ENCODE results near the gene AZU1. TPM values are rescaled to one million over a fixed set of nuclear protein-coding genes. Genes with fewer than 3 reads are reported as not detected.

AZU1 gene
- total and polyA plus RNA-seq, 11 donors = 0.11 to 3.3 (median 0.20) TPM; not detected in 8

DNA sequence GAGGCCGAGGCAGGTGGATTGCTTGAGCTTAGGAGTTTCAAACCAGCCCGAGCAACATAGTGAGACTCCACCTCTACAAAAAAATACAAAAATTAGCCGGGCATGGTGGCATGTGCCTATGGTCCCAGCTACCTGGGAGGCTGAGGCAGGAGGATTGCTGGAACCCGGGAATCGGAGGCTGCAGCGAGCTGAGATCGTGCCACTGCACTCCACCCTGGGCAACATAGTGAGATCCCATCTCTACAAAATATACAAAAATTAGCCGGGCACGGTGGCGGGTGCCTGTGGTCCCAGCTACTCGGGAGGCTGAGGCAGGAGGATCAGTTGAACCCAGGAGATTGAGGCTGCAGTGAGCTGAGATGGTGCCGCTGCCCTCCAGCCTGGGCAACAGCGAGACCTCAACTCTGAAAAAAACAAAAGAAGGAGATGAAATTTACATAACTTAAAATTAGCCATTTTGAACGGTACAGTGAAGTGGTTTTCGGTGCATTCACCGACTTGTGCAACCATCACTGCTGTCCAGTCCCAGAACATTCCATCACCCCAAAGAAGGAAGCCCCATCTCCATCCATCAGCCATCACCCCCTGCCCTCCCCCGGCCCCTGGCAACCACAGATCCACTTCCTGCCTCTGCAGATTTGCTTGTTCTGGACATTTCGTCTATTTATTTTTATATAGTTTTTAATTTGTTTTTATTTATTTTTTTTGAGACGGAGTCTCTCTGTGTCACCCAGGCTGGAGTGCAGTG is 1.6 kb upstream of the AZU1 start:
- H3K36me3 ChIP-seq = no peaks in the 10 kb centered on the region
- DNase-seq (no peak), ATAC-seq (no peak)
- H3K4me3 ChIP-seq = no peak overlapping the region
- H3K27me3 ChIP-seq = peaks cover 12 to 43% (median 25%) of the 10 kb centered on the region in 9 donors
- WGBS, 4 donors = 82 to 85% (median 84%) methylated on average over 19 of the region's 19 CpGs
- H3K9me3 ChIP-seq = no peaks in the 10 kb centered on the region
- TF ChIP-seq CTCF (IDR thresholded peaks at IDR 0.05) (no peak), POLR2A (IDR thresholded peaks at IDR 0.05) (no peak)
- intact Hi-C loops (cut with DNase I) = no loop called here
- H3K27ac ChIP-seq = no peak overlapping the region
- peaks cover 0 to 27% (median 10%) of the 10 kb centered on the region in 12 donors for H3K4me1 ChIP-seq

- Histone ChIP-seq H3K4me1 (peaks cover 0 to 16% (median under 1%) of the 10 kb centered on the region in 12 donors), H3K36me3 (no peaks in the 10 kb centered on the region), H3K27me3 (peaks cover 10 to 40% (median 19%) of the 10 kb centered on the region in 9 donors), H3K4me3 (no peak overlapping the region), H3K27ac (no peak overlapping the region), H3K9me3 (no peaks in the 10 kb centered on the region)
- 85 to 97% (median 88%) methylated on average over 10 to 11 of the region's 11 CpGs for WGBS, 4 donors
- no peak for TF ChIP-seq CTCF (IDR thresholded peaks at IDR 0.05)
- TF ChIP-seq POLR2A (IDR thresholded peaks at IDR 0.05) = no peak
- ATAC-seq (no peak), DNase-seq (no peak)
- intact Hi-C loops (cut with DNase I) = no loop called here
These were observed 325 bp upstream of the AZU1 start for GRCh38 chr19:827314-827709.

DNA sequence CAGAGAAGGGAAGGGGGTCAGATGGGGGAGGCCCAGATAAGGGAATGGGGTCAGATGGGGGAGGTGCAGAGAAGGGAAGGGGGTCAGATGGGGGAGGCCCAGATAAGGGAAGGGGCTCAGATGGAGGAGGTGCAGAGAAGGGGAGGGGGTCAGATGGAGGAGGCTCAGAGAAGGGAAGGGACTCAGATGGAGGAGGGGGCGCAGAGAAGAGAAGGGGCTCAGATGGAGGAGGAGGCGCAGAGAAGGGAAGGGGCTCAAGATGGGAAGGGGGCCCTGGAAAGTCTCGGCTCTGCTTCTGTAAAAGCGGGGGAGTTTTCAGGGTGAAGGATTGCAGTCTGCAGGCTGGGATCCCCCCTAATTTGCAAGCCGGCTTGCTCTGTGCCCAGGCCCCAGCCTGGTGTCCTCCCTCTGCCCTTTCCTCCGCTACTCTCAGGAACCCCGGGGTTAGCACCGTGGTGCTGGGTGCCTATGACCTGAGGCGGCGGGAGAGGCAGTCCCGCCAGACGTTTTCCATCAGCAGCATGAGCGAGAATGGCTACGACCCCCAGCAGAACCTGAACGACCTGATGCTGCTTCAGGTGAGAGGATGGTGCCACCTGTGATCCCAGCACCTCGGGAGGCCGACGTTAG is 1.6 kb downstream of the AZU1 start:
- WGBS, 4 donors = 64 to 80% (median 75%) methylated on average over 12 to 18 of the region's 18 CpGs
- intact Hi-C loops (cut with DNase I) = no loop called here
- TF ChIP-seq POLR2A (IDR thresholded peaks at IDR 0.05) = no peak
- TF ChIP-seq CTCF (IDR thresholded peaks at IDR 0.05) = no peak
- peaks cover 0 to 8% (median 0%) of the 10 kb centered on the region in 12 donors for H3K4me1 ChIP-seq
- H3K27me3 ChIP-seq = peaks cover 0 to 23% (median 6%) of the 10 kb centered on the region in 9 donors
- ATAC-seq (no peak), DNase-seq (no peak)
- no peak overlapping the region for H3K27ac ChIP-seq
- H3K4me3 ChIP-seq = no peak overlapping the region
- H3K9me3 ChIP-seq = no peaks in the 10 kb centered on the region
- H3K36me3 ChIP-seq = no peaks in the 10 kb centered on the region

All from heart left ventricle (tissue), 16 donors.